AG04449 (cell line): ENCODE results near the gene SAP25.

Experiments
- CTCF ChIA-PET: fragments of 350-600 bp; formaldehyde crosslinking; extraction: SDS; loops from one replicate; lab custom pipeline; 2021; ENCODE audit warnings: antibody characterized with exemption; lab: Yijun Ruan, JAX
- POLR2A ChIA-PET: fragments of 400-600, 350-600 bp; formaldehyde crosslinking; extraction: SDS; loops from one replicate; lab custom pipeline; 2020; ENCODE audit warnings: antibody characterized with exemption, inconsistent platforms; lab: Yijun Ruan, JAX
- DNase-seq: peaks from one replicate; pipeline ENCODE4 v3.0.0-alpha.2; 2010; ENCODE audit warnings: low read depth, low spot score
- H3K4me3 ChIP-seq: 2 replicates; pipeline ENCODE4 v1.5.1; 2011; ENCODE audit warnings: low read depth, mild to moderate bottlenecking, control low read depth, low read length
- TF ChIP-seq, protein P1 (sequence below): IDR thresholded peaks from one replicate; pipeline ENCODE4 v1.5.1; 2011; ENCODE audit warnings: mild to moderate bottlenecking, moderate library complexity, low read length, control low read depth, inconsistent platforms; ENCODE audit not compliant: insufficient read depth; ENCODE audit errors: missing control alignments

Gene SAP25

GRCh38 chr7:100562195-100563099 lies 11.3 kb downstream of the SAP25 start:
- CTCF ChIA-PET = interaction anchor here (0.8 to 18.3 kb wide), 18 partner anchors 6 to 163 kb away, joined by 3 to 421 read pairs (median 10); partner anchors contain the start of genes AGFG2, FBXO24, LRCH4 and NYAP1
- no peak overlapping the region for H3K4me3 ChIP-seq
- no peak for DNase-seq
- POLR2A ChIA-PET = no interaction called here
- TF ChIP-seq, protein P1, sequence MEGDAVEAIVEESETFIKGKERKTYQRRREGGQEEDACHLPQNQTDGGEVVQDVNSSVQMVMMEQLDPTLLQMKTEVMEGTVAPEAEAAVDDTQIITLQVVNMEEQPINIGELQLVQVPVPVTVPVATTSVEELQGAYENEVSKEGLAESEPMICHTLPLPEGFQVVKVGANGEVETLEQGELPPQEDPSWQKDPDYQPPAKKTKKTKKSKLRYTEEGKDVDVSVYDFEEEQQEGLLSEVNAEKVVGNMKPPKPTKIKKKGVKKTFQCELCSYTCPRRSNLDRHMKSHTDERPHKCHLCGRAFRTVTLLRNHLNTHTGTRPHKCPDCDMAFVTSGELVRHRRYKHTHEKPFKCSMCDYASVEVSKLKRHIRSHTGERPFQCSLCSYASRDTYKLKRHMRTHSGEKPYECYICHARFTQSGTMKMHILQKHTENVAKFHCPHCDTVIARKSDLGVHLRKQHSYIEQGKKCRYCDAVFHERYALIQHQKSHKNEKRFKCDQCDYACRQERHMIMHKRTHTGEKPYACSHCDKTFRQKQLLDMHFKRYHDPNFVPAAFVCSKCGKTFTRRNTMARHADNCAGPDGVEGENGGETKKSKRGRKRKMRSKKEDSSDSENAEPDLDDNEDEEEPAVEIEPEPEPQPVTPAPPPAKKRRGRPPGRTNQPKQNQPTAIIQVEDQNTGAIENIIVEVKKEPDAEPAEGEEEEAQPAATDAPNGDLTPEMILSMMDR = no peak

DNA sequence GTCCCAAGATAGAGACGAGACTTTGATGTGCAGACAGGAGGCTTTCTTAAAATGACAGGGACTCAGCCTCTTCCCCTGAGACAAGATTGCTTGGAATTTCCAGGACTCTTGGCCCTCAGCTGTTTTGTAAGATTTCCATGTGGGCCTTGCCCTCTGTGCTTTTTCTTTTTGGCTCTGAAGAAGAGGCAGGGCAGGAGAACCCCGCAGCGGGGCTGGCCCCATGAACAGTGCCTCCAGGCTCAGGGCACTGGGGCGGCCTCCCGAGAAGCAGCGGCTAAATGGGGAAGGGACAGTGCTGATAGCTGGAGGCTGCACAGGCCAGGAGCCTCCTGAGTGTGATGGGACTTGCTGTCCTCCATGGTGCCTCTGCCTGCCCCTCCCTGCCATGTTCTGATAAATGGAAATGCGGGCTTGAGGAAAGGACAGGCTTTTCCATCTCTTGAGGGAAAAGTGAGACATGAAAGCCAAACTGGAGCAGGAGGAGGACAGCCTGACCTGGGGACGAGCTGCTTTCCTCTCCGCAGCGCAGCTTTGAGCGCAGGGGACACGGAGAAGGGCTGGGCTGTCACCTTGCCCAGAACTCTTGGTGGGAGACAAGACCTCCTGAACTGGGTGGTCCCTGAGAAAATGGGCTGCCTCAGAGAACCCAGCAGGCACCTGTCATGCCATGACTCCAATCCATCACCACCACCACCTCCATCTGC lies 12.1 kb downstream of the SAP25 start:
- CTCF ChIA-PET = interaction anchor here (0.8 to 18.3 kb wide), 10 partner anchors 9 to 130 kb away, joined by 3 to 421 read pairs (median 24); partner anchors contain the start of genes AGFG2, FBXO24, LRCH4 and NYAP1
- POLR2A ChIA-PET = interaction anchor here (2.4 kb wide), 1 partner anchor 24 kb away, joined by 16 read pairs; the partner anchor contains the start of genes FBXO24 and LRCH4
- no peak overlapping the region for H3K4me3 ChIP-seq

GRCh38 chr7:100559127-100559526 lies 14.6 kb downstream of the SAP25 start:
- ChIA-PET CTCF (interaction anchor here (0.7 to 18.3 kb wide), 32 partner anchors 9 to 298 kb away, joined by 3 to 421 read pairs (median 5); partner anchors contain the start of genes ACTL6B, AGFG2, FBXO24 and LRCH4), POLR2A (interaction anchor here (1.0 to 2.4 kb wide), 2 partner anchors 27 to 130 kb away, joined by 7 to 16 read pairs; partner anchors contain the start of genes FBXO24, LRCH4 and ZCWPW1)
- no peak for DNase-seq
- TF ChIP-seq, protein P1 = no peak
- H3K4me3 ChIP-seq = no peak overlapping the region

More for the DNA sequence above, 12.1 kb downstream of the SAP25 start:
- TF ChIP-seq, protein P1 = no peak
- no peak for DNase-seq

GRCh38 chr7:100556541-100556940 lies 17.2 kb downstream of the SAP25 start:
- CTCF ChIA-PET = interaction anchor here (3.8 to 18.3 kb wide), 4 partner anchors 9 to 91 kb away, joined by 59 to 421 read pairs (median 326); partner anchors contain the start of genes AGFG2, NYAP1, SPACDR and TSC22D4
- TF ChIP-seq, protein P1 = no peak

GRCh38 chr7:100555701-100556100 lies 18.0 kb downstream of the SAP25 start:
- TF ChIP-seq, protein P1 = no peak
- CTCF ChIA-PET = interaction anchor here (3.8 to 18.3 kb wide), 4 partner anchors 10 to 90 kb away, joined by 59 to 421 read pairs (median 326); partner anchors contain the start of genes AGFG2, NYAP1, SPACDR and TSC22D4
- H3K4me3 ChIP-seq = no peak overlapping the region
- no peak for DNase-seq
- POLR2A ChIA-PET = no interaction called here

More at GRCh38 chr7:100556541-100556940, 17.2 kb downstream of the SAP25 start:
- H3K4me3 ChIP-seq = no peak overlapping the region
- POLR2A ChIA-PET = interaction anchor here (1.0 kb wide), 1 partner anchor 12 kb away, joined by 3 read pairs; no protein-coding TSS in a partner anchor
- DNase-seq = no peak
